Measurements from ENCODE around the gene GNAQ.

GNAQ gene

DNA sequence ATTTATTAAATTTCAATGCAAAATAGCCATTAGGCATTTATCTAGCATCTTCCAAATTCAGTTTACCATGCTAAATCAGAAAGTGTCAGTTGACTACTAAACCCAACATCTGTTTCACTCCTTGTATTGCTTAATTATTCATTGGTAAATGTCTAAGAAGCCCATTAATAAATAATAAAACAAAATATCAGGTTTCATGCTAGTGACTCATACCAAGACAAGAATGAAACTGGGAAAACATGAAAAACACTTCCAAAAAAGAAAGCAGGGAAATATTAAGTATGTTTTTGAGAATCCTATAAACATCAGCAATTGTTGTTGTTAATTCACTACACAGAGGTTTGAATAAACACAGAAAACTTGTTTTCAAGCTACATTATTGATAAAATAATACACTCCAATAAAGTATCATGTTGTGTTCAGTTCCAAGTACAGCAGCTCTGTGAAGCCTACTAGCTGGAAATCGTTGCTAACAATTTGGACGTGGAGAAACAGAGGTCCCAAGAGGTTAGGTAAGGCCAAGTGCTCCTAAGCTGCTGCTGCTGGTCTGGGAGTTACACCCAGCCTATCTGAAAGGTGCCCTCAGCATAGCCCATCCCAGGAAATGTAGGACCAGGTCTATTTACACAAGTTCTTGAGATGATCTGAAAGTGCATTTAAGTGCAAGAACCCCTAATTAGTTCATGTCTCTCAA is 78.8 kb downstream of the GNAQ start:
- H3K36me3 ChIP-seq (ENCODE audit: control insufficient read depth, insufficient read depth, low read length, severe bottlenecking): no peaks in the 10 kb centered on the region
- no peaks in the 10 kb centered on the region for H3K27me3 ChIP-seq (replicated peaks; ENCODE audit: control insufficient read depth, insufficient read depth, low read length)
- H3K4me1 ChIP-seq (ENCODE audit: control insufficient read depth, insufficient read depth, low read length): peaks cover 43% of the 10 kb centered on the region
- H3K9me3 ChIP-seq (ENCODE audit: control insufficient read depth, low read length): no peaks in the 10 kb centered on the region
- DNase-seq (ENCODE audit: low read depth): peak; percentile 42
- peak overlapping the region; percentile 68 for H3K4me3 ChIP-seq (ENCODE audit: low read length)
- H3K9ac ChIP-seq (ENCODE audit: low read length): peak overlapping the region; percentile 28

GRCh38 chr9:77951369-77951768 is 80.2 kb downstream of the GNAQ start:
- no peak overlapping the region for H3K9ac ChIP-seq (ENCODE audit: low read length)
- H3K36me3 ChIP-seq (ENCODE audit: control insufficient read depth, insufficient read depth, low read length, severe bottlenecking): no peaks in the 10 kb centered on the region
- no peaks in the 10 kb centered on the region for H3K9me3 ChIP-seq (ENCODE audit: control insufficient read depth, low read length)
- peaks cover 54% of the 10 kb centered on the region for H3K4me1 ChIP-seq (ENCODE audit: control insufficient read depth, insufficient read depth, low read length)
- no peak overlapping the region for H3K4me3 ChIP-seq (ENCODE audit: low read length)
- H3K27me3 ChIP-seq (replicated peaks; ENCODE audit: control insufficient read depth, insufficient read depth, low read length): no peaks in the 10 kb centered on the region
- no peak for DNase-seq (ENCODE audit: low read depth)

- Histone ChIP-seq H3K4me1 (ENCODE audit: control insufficient read depth, insufficient read depth, low read length) (peaks cover 69% of the 10 kb centered on the region), H3K36me3 (ENCODE audit: control insufficient read depth, insufficient read depth, low read length, severe bottlenecking) (no peaks in the 10 kb centered on the region), H3K4me3 (ENCODE audit: low read length) (no peak overlapping the region), H3K27me3 (replicated peaks; ENCODE audit: control insufficient read depth, insufficient read depth, low read length) (no peaks in the 10 kb centered on the region), H3K9ac (ENCODE audit: low read length) (no peak overlapping the region), H3K9me3 (ENCODE audit: control insufficient read depth, low read length) (no peaks in the 10 kb centered on the region)
- DNase-seq (ENCODE audit: low read depth): no peak
Measured at GRCh38 chr9:77949751-77950436, 81.7 kb downstream of the GNAQ start.

DNA sequence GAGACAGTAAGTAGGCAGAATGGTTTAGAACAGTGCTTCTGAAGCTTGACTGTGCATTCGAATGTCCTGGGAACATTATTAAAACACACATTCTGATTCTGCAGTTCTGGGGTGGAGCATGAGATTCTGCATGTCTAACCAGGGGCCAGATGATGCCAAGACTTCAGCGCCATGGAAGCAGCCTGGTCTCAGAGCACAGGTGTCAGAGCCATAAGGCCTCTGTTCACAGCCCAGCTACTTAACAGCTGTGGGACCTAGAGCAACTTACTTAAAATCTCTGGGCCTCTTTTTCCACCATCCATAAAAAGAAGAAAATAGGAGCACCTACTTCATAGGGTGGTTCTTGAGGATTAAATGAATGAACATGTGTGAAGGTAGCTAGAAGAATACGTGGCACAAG is 84.0 kb downstream of the GNAQ start:
- no peak for DNase-seq (ENCODE audit: low read depth)
- Histone ChIP-seq H3K9ac (ENCODE audit: low read length) (no peak overlapping the region), H3K9me3 (ENCODE audit: control insufficient read depth, low read length) (no peaks in the 10 kb centered on the region), H3K4me3 (ENCODE audit: low read length) (no peak overlapping the region), H3K4me1 (ENCODE audit: control insufficient read depth, insufficient read depth, low read length) (peaks cover 60% of the 10 kb centered on the region), H3K36me3 (ENCODE audit: control insufficient read depth, insufficient read depth, low read length, severe bottlenecking) (no peaks in the 10 kb centered on the region), H3K27me3 (replicated peaks; ENCODE audit: control insufficient read depth, insufficient read depth, low read length) (no peaks in the 10 kb centered on the region)

- no peaks in the 10 kb centered on the region for H3K27me3 ChIP-seq (replicated peaks; ENCODE audit: control insufficient read depth, insufficient read depth, low read length)
- DNase-seq (ENCODE audit: low read depth): no peak
- peaks cover 57% of the 10 kb centered on the region for H3K4me1 ChIP-seq (ENCODE audit: control insufficient read depth, insufficient read depth, low read length)
- no peak overlapping the region for H3K4me3 ChIP-seq (ENCODE audit: low read length)
- H3K9me3 ChIP-seq (ENCODE audit: control insufficient read depth, low read length): no peaks in the 10 kb centered on the region
- no peak overlapping the region for H3K9ac ChIP-seq (ENCODE audit: low read length)
- H3K36me3 ChIP-seq (ENCODE audit: control insufficient read depth, insufficient read depth, low read length, severe bottlenecking): no peaks in the 10 kb centered on the region
Measured at GRCh38 chr9:77946969-77947620, 84.5 kb downstream of the GNAQ start.

DNA sequence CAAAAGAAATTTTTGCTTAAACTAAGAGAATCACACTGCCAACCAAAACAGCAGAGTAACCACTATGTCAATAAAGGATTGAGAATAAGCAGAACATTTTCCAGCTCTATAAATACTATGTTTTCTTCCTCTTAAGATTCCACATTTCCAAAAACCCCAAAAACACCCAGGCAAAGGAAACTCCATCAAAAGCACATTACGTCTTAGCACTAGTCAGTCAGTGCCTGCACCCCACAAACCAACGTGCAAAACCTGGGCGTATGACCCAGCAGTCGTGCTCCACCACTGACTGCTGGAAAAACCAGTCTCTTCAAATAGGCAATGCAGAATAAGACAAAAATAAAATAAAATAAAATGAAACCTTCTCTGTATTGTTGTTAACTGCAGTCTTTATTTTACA is 85.3 kb downstream of the GNAQ start:
- Histone ChIP-seq H3K9ac (ENCODE audit: low read length) (no peak overlapping the region), H3K4me1 (ENCODE audit: control insufficient read depth, insufficient read depth, low read length) (peaks cover 50% of the 10 kb centered on the region), H3K9me3 (ENCODE audit: control insufficient read depth, low read length) (no peaks in the 10 kb centered on the region), H3K27me3 (replicated peaks; ENCODE audit: control insufficient read depth, insufficient read depth, low read length) (no peaks in the 10 kb centered on the region), H3K4me3 (ENCODE audit: low read length) (no peak overlapping the region), H3K36me3 (ENCODE audit: control insufficient read depth, insufficient read depth, low read length, severe bottlenecking) (no peaks in the 10 kb centered on the region)
- DNase-seq (ENCODE audit: low read depth): no peak

GRCh38 chr9:77945798-77946197 is 85.8 kb downstream of the GNAQ start:
- no peaks in the 10 kb centered on the region for H3K9me3 ChIP-seq (ENCODE audit: control insufficient read depth, low read length)
- peaks cover 50% of the 10 kb centered on the region for H3K4me1 ChIP-seq (ENCODE audit: control insufficient read depth, insufficient read depth, low read length)
- H3K9ac ChIP-seq (ENCODE audit: low read length): no peak overlapping the region
- H3K4me3 ChIP-seq (ENCODE audit: low read length): no peak overlapping the region
- no peaks in the 10 kb centered on the region for H3K36me3 ChIP-seq (ENCODE audit: control insufficient read depth, insufficient read depth, low read length, severe bottlenecking)
- DNase-seq (ENCODE audit: low read depth): no peak
- no peaks in the 10 kb centered on the region for H3K27me3 ChIP-seq (replicated peaks; ENCODE audit: control insufficient read depth, insufficient read depth, low read length)

DNA sequence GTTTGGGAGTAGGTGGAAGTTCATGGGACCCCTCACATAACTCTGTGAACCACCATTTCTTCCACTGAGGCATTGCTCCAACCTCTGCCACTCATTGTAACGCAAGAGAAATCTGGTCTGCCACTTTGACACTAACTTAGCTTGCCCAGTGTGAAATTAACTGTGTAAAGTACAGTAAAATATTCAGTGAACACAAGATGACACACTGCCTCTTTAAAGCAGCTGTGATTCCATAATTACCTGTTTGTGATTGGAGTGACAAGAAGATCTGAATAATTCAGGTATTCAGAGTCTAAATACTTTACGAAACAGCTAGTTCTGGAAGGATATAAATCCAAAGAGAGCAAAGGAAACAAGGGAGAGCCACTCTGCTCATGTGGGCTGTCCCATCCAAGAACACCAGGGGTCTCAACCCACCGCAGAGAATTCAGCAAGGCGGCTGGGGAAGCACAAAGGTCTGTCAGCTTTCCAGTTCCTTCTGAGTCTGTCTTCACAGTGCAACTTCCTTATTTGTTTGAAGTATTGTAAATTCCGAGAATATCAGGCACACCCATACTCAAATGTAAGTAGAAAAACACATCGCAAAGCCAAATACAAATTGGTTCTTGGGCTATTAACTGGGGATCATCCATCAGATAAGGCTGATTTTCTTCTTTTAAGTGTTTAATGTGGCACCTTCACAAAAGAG is 86.9 kb downstream of the GNAQ start:
- Histone ChIP-seq H3K4me3 (ENCODE audit: low read length) (peak overlapping the region; percentile 10), H3K9ac (ENCODE audit: low read length) (no peak overlapping the region), H3K4me1 (ENCODE audit: control insufficient read depth, insufficient read depth, low read length) (peaks cover 49% of the 10 kb centered on the region), H3K9me3 (ENCODE audit: control insufficient read depth, low read length) (no peaks in the 10 kb centered on the region), H3K36me3 (ENCODE audit: control insufficient read depth, insufficient read depth, low read length, severe bottlenecking) (no peaks in the 10 kb centered on the region), H3K27me3 (replicated peaks; ENCODE audit: control insufficient read depth, insufficient read depth, low read length) (no peaks in the 10 kb centered on the region)
- DNase-seq (ENCODE audit: low read depth): no peak

- Histone ChIP-seq H3K27me3 (replicated peaks; ENCODE audit: control insufficient read depth, insufficient read depth, low read length) (no peaks in the 10 kb centered on the region), H3K4me3 (ENCODE audit: low read length) (no peak overlapping the region), H3K9ac (ENCODE audit: low read length) (no peak overlapping the region), H3K36me3 (ENCODE audit: control insufficient read depth, insufficient read depth, low read length, severe bottlenecking) (no peaks in the 10 kb centered on the region), H3K9me3 (ENCODE audit: control insufficient read depth, low read length) (no peaks in the 10 kb centered on the region), H3K4me1 (ENCODE audit: control insufficient read depth, insufficient read depth, low read length) (peaks cover 53% of the 10 kb centered on the region)
- DNase-seq (ENCODE audit: low read depth): no peak
Measured at GRCh38 chr9:77943057-77943456, 88.6 kb downstream of the GNAQ start.

- Histone ChIP-seq H3K36me3 (ENCODE audit: control insufficient read depth, insufficient read depth, low read length, severe bottlenecking) (no peaks in the 10 kb centered on the region), H3K4me1 (ENCODE audit: control insufficient read depth, insufficient read depth, low read length) (peaks cover 20% of the 10 kb centered on the region), H3K9ac (ENCODE audit: low read length) (no peak overlapping the region), H3K4me3 (ENCODE audit: low read length) (no peak overlapping the region), H3K27me3 (replicated peaks; ENCODE audit: control insufficient read depth, insufficient read depth, low read length) (no peaks in the 10 kb centered on the region), H3K9me3 (ENCODE audit: control insufficient read depth, low read length) (no peaks in the 10 kb centered on the region)
- no peak for DNase-seq (ENCODE audit: low read depth)
Measured at GRCh38 chr9:77939149-77939668, 92.4 kb downstream of the GNAQ start.

DNA sequence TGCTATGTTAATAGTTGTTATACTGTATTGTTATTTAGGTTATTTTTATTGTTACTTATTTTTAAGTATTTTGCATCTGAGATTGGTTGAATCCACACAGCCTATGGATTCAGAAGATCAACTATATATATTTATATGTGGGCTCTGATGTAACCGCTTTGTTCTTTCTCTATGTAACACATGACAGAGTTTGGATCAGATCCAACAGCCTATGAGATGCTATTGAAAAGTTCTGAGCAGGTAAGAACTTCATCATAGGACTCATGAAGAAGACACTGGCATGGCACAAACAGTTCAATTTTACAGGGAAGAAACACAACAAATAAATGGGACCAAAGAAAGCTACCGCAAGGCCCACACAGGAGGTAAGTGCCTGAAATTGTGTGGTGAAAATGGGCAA is 93.4 kb downstream of the GNAQ start:
- Histone ChIP-seq H3K4me1 (ENCODE audit: control insufficient read depth, insufficient read depth, low read length) (peaks cover 19% of the 10 kb centered on the region), H3K36me3 (ENCODE audit: control insufficient read depth, insufficient read depth, low read length, severe bottlenecking) (no peaks in the 10 kb centered on the region), H3K9ac (ENCODE audit: low read length) (no peak overlapping the region), H3K9me3 (ENCODE audit: control insufficient read depth, low read length) (no peaks in the 10 kb centered on the region), H3K27me3 (replicated peaks; ENCODE audit: control insufficient read depth, insufficient read depth, low read length) (no peaks in the 10 kb centered on the region), H3K4me3 (ENCODE audit: low read length) (no peak overlapping the region)
- DNase-seq (ENCODE audit: low read depth): no peak
